NB4 (cell line): ENCODE results near the gene TBC1D22A.

Source experiments
- DNase-seq: peaks from one replicate; pipeline ENCODE4 v3.0.0; 2010; ENCODE audit warnings: low read depth
- H3K4me3 ChIP-seq: one replicate; pipeline ENCODE4 v1.5.1; 2011; ENCODE audit warnings: mild to moderate bottlenecking, low read depth, low read length, moderate library complexity
- CTCF ChIP-seq: IDR thresholded peaks from one replicate; pipeline ENCODE4 v1.5.1; 2012; ENCODE audit warnings: low read depth, low read length
- MAX ChIP-seq: IDR thresholded peaks from 2 replicates; pipeline ENCODE4 v1.6.1; 2011; ENCODE audit warnings: low read depth, low read length
- MYC ChIP-seq: IDR thresholded peaks from 2 replicates; pipeline ENCODE4 v1.6.1; 2011; ENCODE audit warnings: low read depth, low read length
- POLR2A ChIP-seq: IDR thresholded peaks from 2 replicates; pipeline ENCODE4 v1.6.1; 2011; ENCODE audit warnings: mild to moderate bottlenecking; ENCODE audit not compliant: insufficient read length; ENCODE audit errors: extremely low read depth

The TBC1D22A gene

DNA sequence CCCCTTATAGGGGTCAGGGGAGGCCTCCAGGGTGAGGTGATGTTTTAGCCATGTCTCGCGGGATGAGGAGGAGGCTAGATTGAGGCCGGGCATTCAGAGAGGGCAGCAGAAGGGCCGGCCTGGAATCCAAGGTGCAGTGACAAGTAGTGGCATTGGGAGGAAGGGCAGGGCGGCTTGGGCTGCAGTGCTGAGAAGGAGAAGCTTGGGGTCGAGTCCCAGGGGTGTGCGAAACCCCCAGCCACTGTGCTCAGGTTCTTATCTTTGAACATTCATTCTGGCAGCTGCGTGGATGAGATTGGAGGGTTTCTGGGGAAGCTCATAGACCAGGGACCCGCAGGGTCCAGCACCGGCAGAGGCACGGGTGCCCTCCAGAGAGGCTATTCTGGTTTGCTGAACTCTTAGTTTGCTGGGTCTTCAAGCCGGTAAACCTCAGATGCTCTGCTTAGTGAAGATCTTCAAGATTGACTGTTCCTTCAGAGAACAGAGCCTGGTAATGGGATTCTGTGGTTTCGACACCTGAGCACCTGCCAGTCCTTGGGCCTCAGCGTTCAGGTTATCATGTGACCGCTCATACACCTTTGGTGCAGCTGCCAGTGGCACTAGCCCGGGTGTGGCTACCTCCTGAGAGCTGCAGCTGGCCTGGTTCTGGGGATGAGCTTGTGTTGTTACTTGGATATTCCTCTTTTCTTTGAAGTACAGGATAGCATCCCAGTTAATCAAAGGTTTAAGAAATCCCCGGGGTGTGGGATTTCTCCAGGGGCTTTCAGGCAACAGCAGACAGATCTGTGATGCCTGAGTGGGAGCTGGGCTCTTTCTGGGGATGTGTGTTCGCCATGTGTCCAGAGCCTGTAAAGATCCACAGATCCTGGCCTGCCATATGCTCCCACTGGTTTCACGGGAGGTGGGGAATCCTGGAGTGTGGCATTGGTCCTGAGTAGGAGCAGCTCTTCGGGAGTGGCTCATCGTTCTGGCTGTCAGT is 152.8 kb downstream of the TBC1D22A start:
- DNase-seq: no peak
- TF ChIP-seq POLR2A (no peak), MYC (no peak), CTCF (no peak), MAX (no peak)
- no peak overlapping the region for H3K4me3 ChIP-seq

- H3K4me3 ChIP-seq: no peak overlapping the region
- TF ChIP-seq MYC (no peak), CTCF (no peak)
- DNase-seq: no peak
Observed at GRCh38 chr22:46915950-46916730, 153.7 kb downstream of the TBC1D22A start.

DNA sequence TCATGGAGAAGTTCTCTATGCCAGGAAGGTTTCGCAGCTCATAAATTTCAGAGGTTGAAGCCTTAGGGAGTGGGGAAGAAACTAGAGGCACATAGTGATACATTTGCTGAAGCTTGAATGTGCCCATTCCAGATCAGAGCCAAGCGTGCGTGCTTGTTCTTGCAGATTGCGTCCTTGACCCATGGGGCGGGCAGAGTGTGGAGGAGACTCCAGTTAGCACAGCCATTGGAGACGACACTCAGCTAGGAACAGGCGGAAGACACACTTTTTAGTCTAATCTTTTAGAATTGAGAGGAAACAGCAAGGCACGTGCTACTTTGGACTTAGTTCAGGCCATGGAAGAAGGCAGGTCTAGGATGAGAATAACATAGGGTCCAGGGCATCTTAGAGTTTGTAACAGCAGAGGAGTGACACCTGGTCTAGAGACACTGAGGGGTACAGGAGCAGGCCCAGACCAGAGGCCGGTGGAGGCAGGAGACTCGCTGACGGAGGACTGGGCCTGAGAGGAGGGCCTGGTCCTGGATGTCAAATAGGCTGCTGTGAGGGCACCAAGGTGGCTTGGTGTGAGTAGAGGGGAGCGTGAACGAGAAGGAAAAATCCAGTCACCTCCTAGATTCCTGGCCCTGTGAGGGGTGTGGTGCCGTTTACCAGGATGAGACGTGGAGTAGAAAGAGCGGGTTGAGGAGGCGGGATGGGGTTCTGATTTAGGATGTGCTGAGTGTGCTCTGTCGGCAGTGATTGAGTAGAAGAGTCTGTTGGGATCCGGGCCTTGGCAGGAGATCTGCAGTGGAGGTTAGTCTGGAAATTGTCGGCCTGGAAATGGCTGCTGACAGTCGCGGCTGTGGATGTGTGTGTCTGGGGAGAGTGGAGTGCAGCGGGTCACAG is 154.7 kb downstream of the TBC1D22A start:
- no peak overlapping the region for H3K4me3 ChIP-seq
- TF ChIP-seq CTCF (no peak), MAX (no peak), MYC (no peak), POLR2A (no peak)
- no peak for DNase-seq

DNA sequence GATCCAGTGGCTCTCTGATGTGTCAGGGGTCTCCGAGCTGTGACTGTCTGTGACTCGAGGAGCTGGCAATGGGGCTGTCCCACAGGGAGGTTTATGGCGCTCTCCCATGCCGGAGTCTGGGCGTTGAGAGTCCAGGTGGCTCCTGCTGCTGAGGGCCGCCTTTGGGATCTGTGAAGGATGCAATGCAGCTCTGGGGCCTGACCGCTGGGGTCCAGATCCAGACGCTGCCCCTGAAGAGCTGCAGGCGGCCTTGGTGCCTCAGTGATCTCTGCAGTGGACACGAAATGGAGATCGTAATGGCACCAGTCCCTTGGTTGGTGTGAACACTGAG is 155.3 kb downstream of the TBC1D22A start:
- TF ChIP-seq POLR2A (no peak), CTCF (no peak), MYC (no peak), MAX (no peak)
- no peak overlapping the region for H3K4me3 ChIP-seq
- DNase-seq: no peak

GRCh38 chr22:46918197-46918596 is 155.7 kb downstream of the TBC1D22A start:
- no peak overlapping the region for H3K4me3 ChIP-seq
- TF ChIP-seq POLR2A (no peak), CTCF (no peak), MYC (no peak), MAX (no peak)
- no peak for DNase-seq
